ENCODE measurements around the gene HSPB8. TPM values are rescaled to one million over a fixed set of nuclear protein-coding genes. Genes with fewer than 3 reads are reported as not detected.

Gene HSPB8
- polyA plus RNA-seq, 2 of the 4 experiments (the other 2 are of a cell fraction), result 7.8 to 9.6 TPM

DNA sequence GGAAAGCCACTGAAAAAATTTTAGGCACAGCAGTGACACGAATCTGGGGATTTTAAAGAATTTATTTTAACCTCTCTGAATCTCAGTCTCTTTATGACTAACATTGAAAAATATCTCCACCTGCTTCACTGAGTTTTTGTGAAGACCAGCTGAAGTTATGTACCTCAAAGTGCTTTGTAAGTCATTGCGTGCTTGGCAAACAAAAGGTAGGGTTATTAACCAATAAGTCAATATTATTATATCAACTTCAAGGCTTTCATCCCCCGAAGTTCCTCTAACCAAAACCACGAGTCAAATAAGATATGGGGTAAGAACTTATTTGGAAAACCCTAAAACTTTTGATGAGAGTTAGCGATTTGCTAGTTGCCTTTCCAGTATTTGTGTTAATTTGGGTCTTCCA lies 62.3 kb downstream of the HSPB8 start (continued):
- no peak for TF ChIP-seq GATA3 (IDR thresholded peaks at IDR 0.05; ENCODE audit: borderline replicate concordance)
- no peak for TF ChIP-seq POLR2AphosphoS2 (conservative IDR thresholded peaks at IDR 0.05; ENCODE audit: low read length)
- TF ChIP-seq MAZ (IDR thresholded peaks at IDR 0.05; ENCODE audit: borderline replicate concordance, low read depth, low read length), result no peak

DNA sequence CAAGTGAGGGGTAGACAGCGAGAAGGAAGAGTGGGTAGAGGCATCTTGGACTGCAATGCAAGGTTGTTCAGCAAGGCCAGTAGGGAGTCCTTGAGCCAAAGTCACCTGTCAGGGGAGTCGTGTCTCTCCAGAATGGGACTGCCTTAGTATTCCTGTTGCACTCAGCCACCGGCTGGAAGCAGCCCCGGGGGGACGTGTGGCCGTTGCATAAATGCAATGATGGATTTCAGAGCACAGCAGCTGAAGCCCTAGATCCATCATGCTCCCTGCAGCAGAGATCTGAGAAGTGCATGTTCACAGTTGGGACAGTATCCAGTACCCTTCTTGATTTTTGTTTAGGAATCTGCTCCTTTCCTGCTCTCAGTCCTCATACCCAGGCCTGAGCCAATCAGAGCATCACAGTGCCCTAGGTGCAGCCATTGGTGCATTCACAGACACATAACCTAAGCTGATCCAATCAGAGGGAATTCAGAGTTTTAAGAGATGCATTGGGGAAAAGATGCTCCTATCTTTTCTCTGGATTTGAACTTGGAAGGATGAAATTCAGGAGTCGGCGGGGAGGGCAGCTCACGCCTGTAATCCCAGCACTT lies 62.9 kb downstream of the HSPB8 start:
- no peak overlapping the region for H3K27ac ChIP-seq
- ATAC-seq (no peak), DNase-seq (ENCODE audit: low read depth in 1 of 2, low spot score in 1 of 2) (no peak), FAIRE-seq (no peak)
- TF ChIP-seq FOSB (CRISPR knock-in tag; IDR thresholded peaks at IDR 0.05) (no peak), TFCP2L1 (CRISPR knock-in tag; IDR thresholded peaks at IDR 0.05) (no peak), ZNF302 (CRISPR knock-in tag; IDR thresholded peaks at IDR 0.05) (no peak), BHLHE40 (IDR thresholded peaks at IDR 0.05; ENCODE audit: low read depth, low read length) (no peak), ZC3H11A (IDR thresholded peaks at IDR 0.05) (no peak), JUNB (IDR thresholded peaks at IDR 0.05) (no peak), TP53 (CRISPR knock-in tag; IDR thresholded peaks at IDR 0.05) (no peak), NFE2L2 (conservative IDR thresholded peaks at IDR 0.05; ENCODE audit: low read length) (no peak), KDM5A (IDR thresholded peaks at IDR 0.05) (no peak), GATA3 (IDR thresholded peaks at IDR 0.05; ENCODE audit: borderline replicate concordance) (no peak), JUN (IDR thresholded peaks at IDR 0.05) (no peak), CEBPB (IDR thresholded peaks at IDR 0.05) (no peak), POLR2A (IDR thresholded peaks at IDR 0.05; ENCODE audit: low read length) (no peak), EP300 (IDR thresholded peaks at IDR 0.05) (no peak)
- TF ChIP-seq, protein P1, sequence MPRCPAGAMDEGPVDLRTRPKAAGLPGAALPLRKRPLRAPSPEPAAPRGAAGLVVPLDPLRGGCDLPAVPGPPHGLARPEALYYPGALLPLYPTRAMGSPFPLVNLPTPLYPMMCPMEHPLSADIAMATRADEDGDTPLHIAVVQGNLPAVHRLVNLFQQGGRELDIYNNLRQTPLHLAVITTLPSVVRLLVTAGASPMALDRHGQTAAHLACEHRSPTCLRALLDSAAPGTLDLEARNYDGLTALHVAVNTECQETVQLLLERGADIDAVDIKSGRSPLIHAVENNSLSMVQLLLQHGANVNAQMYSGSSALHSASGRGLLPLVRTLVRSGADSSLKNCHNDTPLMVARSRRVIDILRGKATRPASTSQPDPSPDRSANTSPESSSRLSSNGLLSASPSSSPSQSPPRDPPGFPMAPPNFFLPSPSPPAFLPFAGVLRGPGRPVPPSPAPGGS (IDR thresholded peaks at IDR 0.05), result no peak
- WGBS (ENCODE audit: missing lambda C conversion rate), result 20% methylated on average over 9 of the region's 9 CpGs
- no peak overlapping the region for H3K4me3 ChIP-seq
- no peaks in the 10 kb centered on the region for H3K4me1 ChIP-seq
- ChIA-PET POLR2A (no interaction called here), CTCF (no interaction called here)
- H3K4me2 ChIP-seq, result no peak overlapping the region
- no peaks in the 10 kb centered on the region for H3K9me3 ChIP-seq

Other genes with a start within 250 kb of the HSPB8 start
- not detected in 2 replicates for gene SRRM4, start 197.4 kb upstream of the HSPB8 start, polyA plus RNA-seq (2011; rRNA removed)
- not detected in 3 replicates for gene SRRM4, start 197.4 kb upstream of the HSPB8 start, polyA plus RNA-seq (2017; fragmentation: RNase III; extraction: RNeasy Plus Mini Kit Qiagen cat#74134 plus additional on column Dnase treatment)
- 0.09 TPM in 1 of 2 replicates, not detected in the other for gene CCDC60, start 155.8 kb downstream of the HSPB8 start, polyA plus RNA-seq (2011; rRNA removed)
- not detected in 3 replicates for gene CCDC60, start 155.8 kb downstream of the HSPB8 start, polyA plus RNA-seq (2017; fragmentation: RNase III; extraction: RNeasy Plus Mini Kit Qiagen cat#74134 plus additional on column Dnase treatment)

All from A549 (cell line).